Measurements from ENCODE around the gene AGK.

DNA sequence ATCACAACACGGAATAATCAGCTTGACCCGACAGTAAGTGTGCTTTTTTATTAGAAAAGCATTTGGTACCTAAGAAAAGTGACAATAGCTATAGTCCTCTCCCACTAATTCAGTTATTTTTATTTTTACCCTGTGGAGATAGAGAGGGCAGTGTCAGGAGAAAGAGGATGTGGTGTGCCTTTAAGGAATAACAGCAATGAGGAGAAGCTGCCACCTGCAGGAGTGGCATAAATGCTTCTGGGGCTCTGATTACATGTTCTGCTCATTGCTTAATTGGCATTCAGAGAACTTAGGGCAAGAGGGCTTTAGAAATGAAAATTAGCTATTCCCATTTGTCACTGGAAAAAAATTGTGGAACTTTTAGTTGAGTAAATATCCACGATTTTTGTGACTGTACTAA, 90.7 kb downstream of the AGK start:
- TF ChIP-seq, protein P1, sequence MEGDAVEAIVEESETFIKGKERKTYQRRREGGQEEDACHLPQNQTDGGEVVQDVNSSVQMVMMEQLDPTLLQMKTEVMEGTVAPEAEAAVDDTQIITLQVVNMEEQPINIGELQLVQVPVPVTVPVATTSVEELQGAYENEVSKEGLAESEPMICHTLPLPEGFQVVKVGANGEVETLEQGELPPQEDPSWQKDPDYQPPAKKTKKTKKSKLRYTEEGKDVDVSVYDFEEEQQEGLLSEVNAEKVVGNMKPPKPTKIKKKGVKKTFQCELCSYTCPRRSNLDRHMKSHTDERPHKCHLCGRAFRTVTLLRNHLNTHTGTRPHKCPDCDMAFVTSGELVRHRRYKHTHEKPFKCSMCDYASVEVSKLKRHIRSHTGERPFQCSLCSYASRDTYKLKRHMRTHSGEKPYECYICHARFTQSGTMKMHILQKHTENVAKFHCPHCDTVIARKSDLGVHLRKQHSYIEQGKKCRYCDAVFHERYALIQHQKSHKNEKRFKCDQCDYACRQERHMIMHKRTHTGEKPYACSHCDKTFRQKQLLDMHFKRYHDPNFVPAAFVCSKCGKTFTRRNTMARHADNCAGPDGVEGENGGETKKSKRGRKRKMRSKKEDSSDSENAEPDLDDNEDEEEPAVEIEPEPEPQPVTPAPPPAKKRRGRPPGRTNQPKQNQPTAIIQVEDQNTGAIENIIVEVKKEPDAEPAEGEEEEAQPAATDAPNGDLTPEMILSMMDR (IDR thresholded peaks at IDR 0.05; ENCODE audit: control extremely low read depth in 1 of 3, insufficient read depth in 1 of 3, low read depth in 1 of 3, low read length in 3 of 3), result peak in 1 of 3 experiments; percentile 19; a peak in 1 of 4 replicates
- TF ChIP-seq TCF12 (IDR thresholded peaks at IDR 0.05; ENCODE audit: low read depth, low read length) (no peak), GABPA (IDR thresholded peaks at IDR 0.05; ENCODE audit: borderline replicate concordance, insufficient read depth, low read length) (no peak), POLR2AphosphoS5 (IDR thresholded peaks at IDR 0.05; ENCODE audit: low read depth, low read length) (no peak), MAFK (IDR thresholded peaks at IDR 0.05; ENCODE audit: low read depth, low read length) (no peak), POLR2A (IDR thresholded peaks at IDR 0.05; ENCODE audit: control extremely low read depth in 1 of 2, low read depth in 2 of 2, low read length in 2 of 2) (no peak), CEBPB (IDR thresholded peaks at IDR 0.05; ENCODE audit: low read depth, low read length) (no peak)
- TF ChIP-seq, protein P2, sequence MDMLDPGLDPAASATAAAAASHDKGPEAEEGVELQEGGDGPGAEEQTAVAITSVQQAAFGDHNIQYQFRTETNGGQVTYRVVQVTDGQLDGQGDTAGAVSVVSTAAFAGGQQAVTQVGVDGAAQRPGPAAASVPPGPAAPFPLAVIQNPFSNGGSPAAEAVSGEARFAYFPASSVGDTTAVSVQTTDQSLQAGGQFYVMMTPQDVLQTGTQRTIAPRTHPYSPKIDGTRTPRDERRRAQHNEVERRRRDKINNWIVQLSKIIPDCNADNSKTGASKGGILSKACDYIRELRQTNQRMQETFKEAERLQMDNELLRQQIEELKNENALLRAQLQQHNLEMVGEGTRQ (IDR thresholded peaks at IDR 0.05; ENCODE audit: low read length), result no peak
